ENCODE results near the gene ZNF574. TPM values are rescaled to one million over a fixed set of nuclear protein-coding genes. Genes with fewer than 3 reads are reported as not detected.

ZNF574 gene
- total and polyA plus RNA-seq, 9 donors: 2.4 to 24.6 (median 15.6) TPM

DNA sequence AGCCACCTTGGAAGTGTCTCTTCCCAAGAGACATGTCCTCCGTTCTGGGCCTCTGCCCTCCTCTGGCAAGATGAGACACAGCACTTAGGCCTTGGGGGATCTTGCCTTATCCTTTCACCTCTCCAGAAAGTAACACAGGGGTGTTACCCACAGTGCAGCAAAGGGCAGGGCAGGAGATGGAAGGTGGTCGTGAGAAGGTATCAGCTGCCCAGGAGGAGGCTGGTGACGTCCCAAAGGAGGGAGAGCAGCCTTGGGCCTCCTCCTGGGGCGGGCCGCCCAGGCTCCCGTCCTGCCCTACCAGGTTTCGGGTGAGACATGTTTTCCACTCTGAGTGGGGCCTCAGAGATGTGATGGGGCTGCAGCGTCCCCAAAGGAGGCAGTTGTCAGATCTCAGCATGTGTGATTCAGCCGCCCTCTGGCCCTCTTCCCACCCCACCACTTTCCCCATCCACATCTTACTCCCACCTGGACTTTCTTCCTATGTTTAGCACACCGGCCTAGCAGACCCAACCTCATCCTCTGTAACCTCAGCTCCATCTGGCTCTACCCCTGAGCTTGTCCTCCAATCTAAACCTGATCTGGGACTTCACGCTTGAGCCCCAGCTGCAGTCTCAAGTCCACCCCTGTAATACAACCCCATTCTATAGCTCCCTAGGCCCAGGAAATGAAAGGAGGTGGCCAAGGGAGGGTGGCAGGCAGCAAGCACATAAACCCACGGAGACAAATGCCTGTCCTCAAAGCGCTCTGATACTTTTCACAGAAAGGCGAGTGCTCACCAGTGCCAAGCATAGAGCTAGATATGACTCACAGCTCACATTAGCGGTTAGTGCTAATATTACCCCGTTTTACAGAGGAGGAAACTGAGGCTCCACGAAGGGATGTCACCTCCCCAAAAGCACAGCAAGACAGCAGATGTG lies 47.0 kb downstream of the ZNF574 start:
- no peak for DNase-seq
- H3K27ac ChIP-seq: no peak overlapping the region
- H3K9me3 ChIP-seq: no peaks in the 10 kb centered on the region
- H3K4me1 ChIP-seq (ENCODE audit: insufficient read depth): no peaks in the 10 kb centered on the region
- no peak overlapping the region for H3K4me3 ChIP-seq
- no peaks in the 10 kb centered on the region for H3K36me3 ChIP-seq
- WGBS, 3 donors: 79 to 84% (median 83%) methylated on average over 17 of the region's 17 CpGs
- TF ChIP-seq, protein P1, sequence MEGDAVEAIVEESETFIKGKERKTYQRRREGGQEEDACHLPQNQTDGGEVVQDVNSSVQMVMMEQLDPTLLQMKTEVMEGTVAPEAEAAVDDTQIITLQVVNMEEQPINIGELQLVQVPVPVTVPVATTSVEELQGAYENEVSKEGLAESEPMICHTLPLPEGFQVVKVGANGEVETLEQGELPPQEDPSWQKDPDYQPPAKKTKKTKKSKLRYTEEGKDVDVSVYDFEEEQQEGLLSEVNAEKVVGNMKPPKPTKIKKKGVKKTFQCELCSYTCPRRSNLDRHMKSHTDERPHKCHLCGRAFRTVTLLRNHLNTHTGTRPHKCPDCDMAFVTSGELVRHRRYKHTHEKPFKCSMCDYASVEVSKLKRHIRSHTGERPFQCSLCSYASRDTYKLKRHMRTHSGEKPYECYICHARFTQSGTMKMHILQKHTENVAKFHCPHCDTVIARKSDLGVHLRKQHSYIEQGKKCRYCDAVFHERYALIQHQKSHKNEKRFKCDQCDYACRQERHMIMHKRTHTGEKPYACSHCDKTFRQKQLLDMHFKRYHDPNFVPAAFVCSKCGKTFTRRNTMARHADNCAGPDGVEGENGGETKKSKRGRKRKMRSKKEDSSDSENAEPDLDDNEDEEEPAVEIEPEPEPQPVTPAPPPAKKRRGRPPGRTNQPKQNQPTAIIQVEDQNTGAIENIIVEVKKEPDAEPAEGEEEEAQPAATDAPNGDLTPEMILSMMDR (IDR thresholded peaks at IDR 0.05): no peak
- intact Hi-C loops (cut with DNase I): no loop called here
- H3K27me3 ChIP-seq: no peaks in the 10 kb centered on the region

- no peaks in the 10 kb centered on the region for H3K27me3 ChIP-seq
- H3K36me3 ChIP-seq: no peaks in the 10 kb centered on the region
- TF ChIP-seq POLR2A (IDR thresholded peaks at IDR 0.05) (no peak), EP300 (IDR thresholded peaks at IDR 0.05) (no peak)
- TF ChIP-seq, protein P1 (IDR thresholded peaks at IDR 0.05): no peak
- H3K9me3 ChIP-seq: no peaks in the 10 kb centered on the region
- intact Hi-C loops (cut with DNase I): no loop called here
- no peaks in the 10 kb centered on the region for H3K4me1 ChIP-seq (ENCODE audit: insufficient read depth)
- H3K4me3 ChIP-seq: no peak overlapping the region
- no peak overlapping the region for H3K27ac ChIP-seq
- no peak for DNase-seq
- 67 to 83% (median 78%) methylated on average over 1 of the region's 1 CpG for WGBS, 3 donors
Observed at GRCh38 chr19:42123765-42124164, 47.8 kb downstream of the ZNF574 start.

- WGBS, 3 donors: 79 to 83% (median 80%) methylated on average over 5 of the region's 5 CpGs
- no peaks in the 10 kb centered on the region for H3K27me3 ChIP-seq
- H3K36me3 ChIP-seq: no peaks in the 10 kb centered on the region
- TF ChIP-seq EP300 (IDR thresholded peaks at IDR 0.05): no peak
- no peak for TF ChIP-seq POLR2A (IDR thresholded peaks at IDR 0.05)
- TF ChIP-seq, protein P1 (IDR thresholded peaks at IDR 0.05): no peak
- no peaks in the 10 kb centered on the region for H3K9me3 ChIP-seq
- H3K4me1 ChIP-seq (ENCODE audit: insufficient read depth): no peaks in the 10 kb centered on the region
- no peak overlapping the region for H3K4me3 ChIP-seq
- no peak for DNase-seq
- no peak overlapping the region for H3K27ac ChIP-seq
- intact Hi-C loops (cut with DNase I): no loop called here
Observed at GRCh38 chr19:42124386-42124901, 48.5 kb downstream of the ZNF574 start.

DNA sequence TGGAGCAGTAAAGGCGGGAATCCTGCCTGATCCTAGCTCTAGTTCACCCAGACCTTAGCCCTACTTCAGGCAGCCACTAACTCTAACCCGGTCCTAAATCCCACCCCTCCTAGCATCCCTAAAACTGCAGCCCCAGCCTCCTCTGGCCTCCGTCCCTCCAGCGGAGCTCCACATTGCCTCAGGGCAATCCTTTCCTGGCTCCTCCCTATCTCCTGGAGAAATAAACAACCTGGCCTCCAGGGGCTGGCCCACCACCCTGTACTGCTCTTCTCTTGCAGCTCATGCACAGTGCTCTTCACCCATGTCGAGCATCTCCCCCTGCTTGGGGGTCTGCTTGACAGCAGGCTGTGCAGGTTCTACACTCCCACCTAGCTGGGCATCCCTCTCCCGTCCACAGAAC lies 49.6 kb downstream of the ZNF574 start:
- DNase-seq: no peak
- Histone ChIP-seq H3K27ac (no peak overlapping the region), H3K27me3 (no peaks in the 10 kb centered on the region), H3K4me3 (no peak overlapping the region), H3K9me3 (no peaks in the 10 kb centered on the region), H3K36me3 (no peaks in the 10 kb centered on the region), H3K4me1 (ENCODE audit: insufficient read depth) (no peaks in the 10 kb centered on the region)
- TF ChIP-seq POLR2A (IDR thresholded peaks at IDR 0.05): no peak
- TF ChIP-seq EP300 (IDR thresholded peaks at IDR 0.05): no peak
- TF ChIP-seq, protein P1 (IDR thresholded peaks at IDR 0.05): no peak
- intact Hi-C loops (cut with DNase I): no loop called here
- WGBS, 3 donors: 56 to 62% (median 57%) methylated on average over 6 of the region's 6 CpGs

Measured in ovary (tissue), 9 donors.